Neural crest cell (in vitro differentiated cells): ENCODE measurements around the gene COL2A1. TPM values are rescaled to one million over a fixed set of nuclear protein-coding genes. Genes with fewer than 3 reads are reported as not detected.

Source experiments
- DNase-seq: peaks from one replicate; pipeline ENCODE4 v3.0.0; 2021; ENCODE audit warnings: low read depth, mixed read lengths, low spot score
- H3K27ac Mint-ChIP-seq: one replicate; pipeline ENCODE4 v1.8.0; 2021; ENCODE audit warnings: mild to moderate bottlenecking, mixed read lengths; ENCODE audit not compliant: unreplicated experiment
- H3K27me3 Mint-ChIP-seq: 2 replicates; pipeline ENCODE4 v1.8.0; 2021; ENCODE audit warnings: low read depth, mild to moderate bottlenecking, mixed read lengths
- H3K36me3 Mint-ChIP-seq: 2 replicates; pipeline ENCODE4 v1.8.0; 2021; ENCODE audit warnings: low read depth, mild to moderate bottlenecking, mixed read lengths
- H3K4me1 Mint-ChIP-seq: 2 replicates; pipeline ENCODE4 v1.8.0; 2021; ENCODE audit warnings: mixed read lengths
- H3K4me3 Mint-ChIP-seq: one replicate; pipeline ENCODE4 v1.8.0; 2021; ENCODE audit warnings: mild to moderate bottlenecking, mixed read lengths
- H3K9me3 Mint-ChIP-seq: 2 replicates; pipeline ENCODE4 v1.8.0; 2021; ENCODE audit warnings: mixed read lengths
- CTCF ChIP-seq: fragments of 200-600 bp; sonication (generic); conservative IDR thresholded peaks from 2 replicates; pipeline ENCODE4 v1.5.0; 2021; ENCODE audit warnings: antibody characterized with exemption, mild to moderate bottlenecking
- total RNA-seq: library from RNA; stranded (reverse); gene quantifications from 2 replicates; pipeline ENCODE4 v1.2.1, GENCODE V29; 2021

The COL2A1 gene
- total RNA-seq, 1 donor from 2014 or later, result 386 TPM

GRCh38 chr12:48045965-48046518 lies 41.8 kb upstream of the COL2A1 start:
- peaks cover 20% of the 10 kb centered on the region for H3K36me3 Mint-ChIP-seq
- no peaks in the 10 kb centered on the region for H3K27me3 Mint-ChIP-seq
- H3K4me1 Mint-ChIP-seq, result no peaks in the 10 kb centered on the region
- no peak for TF ChIP-seq CTCF
- no peak for DNase-seq
- H3K4me3 Mint-ChIP-seq, result no peak overlapping the region
- no peak overlapping the region for H3K27ac Mint-ChIP-seq
- no peaks in the 10 kb centered on the region for H3K9me3 Mint-ChIP-seq

- TF ChIP-seq CTCF, result no peak
- Mint-ChIP-seq H3K27ac (no peak overlapping the region), H3K4me3 (no peak overlapping the region), H3K27me3 (no peaks in the 10 kb centered on the region), H3K36me3 (peaks cover 20% of the 10 kb centered on the region), H3K9me3 (no peaks in the 10 kb centered on the region), H3K4me1 (peaks cover 4% of the 10 kb centered on the region)
- no peak for DNase-seq
Observed at GRCh38 chr12:48045061-48045846, 41.0 kb upstream of the COL2A1 start.

- H3K36me3 Mint-ChIP-seq, result peaks cover 15% of the 10 kb centered on the region
Observed at GRCh38 chr12:48044396-48044795, 40.1 kb upstream of the COL2A1 start.

GRCh38 chr12:48043771-48044170 lies 39.5 kb upstream of the COL2A1 start:
- no peak overlapping the region for H3K4me3 Mint-ChIP-seq
- H3K4me1 Mint-ChIP-seq, result peaks cover 16% of the 10 kb centered on the region
- DNase-seq, result no peak
- H3K27me3 Mint-ChIP-seq, result no peaks in the 10 kb centered on the region
- H3K36me3 Mint-ChIP-seq, result peaks cover 15% of the 10 kb centered on the region
- H3K9me3 Mint-ChIP-seq, result no peaks in the 10 kb centered on the region
- no peak for TF ChIP-seq CTCF
- no peak overlapping the region for H3K27ac Mint-ChIP-seq

More at GRCh38 chr12:48044396-48044795, 40.1 kb upstream of the COL2A1 start:
- no peak for DNase-seq
- Mint-ChIP-seq H3K9me3 (no peaks in the 10 kb centered on the region), H3K4me3 (no peak overlapping the region), H3K27me3 (no peaks in the 10 kb centered on the region), H3K4me1 (peaks cover 10% of the 10 kb centered on the region), H3K27ac (no peak overlapping the region)
- TF ChIP-seq CTCF, result no peak

GRCh38 chr12:48041591-48042423 lies 37.5 kb upstream of the COL2A1 start:
- peaks cover 10% of the 10 kb centered on the region for H3K36me3 Mint-ChIP-seq
- no peak overlapping the region for H3K27ac Mint-ChIP-seq
- no peak for DNase-seq
- no peak for TF ChIP-seq CTCF
- no peak overlapping the region for H3K4me3 Mint-ChIP-seq
- peaks cover 36% of the 10 kb centered on the region for H3K4me1 Mint-ChIP-seq
- H3K27me3 Mint-ChIP-seq, result no peaks in the 10 kb centered on the region
- H3K9me3 Mint-ChIP-seq, result no peaks in the 10 kb centered on the region
